ENCODE measurements around the gene RIPOR3.

Gene RIPOR3

DNA sequence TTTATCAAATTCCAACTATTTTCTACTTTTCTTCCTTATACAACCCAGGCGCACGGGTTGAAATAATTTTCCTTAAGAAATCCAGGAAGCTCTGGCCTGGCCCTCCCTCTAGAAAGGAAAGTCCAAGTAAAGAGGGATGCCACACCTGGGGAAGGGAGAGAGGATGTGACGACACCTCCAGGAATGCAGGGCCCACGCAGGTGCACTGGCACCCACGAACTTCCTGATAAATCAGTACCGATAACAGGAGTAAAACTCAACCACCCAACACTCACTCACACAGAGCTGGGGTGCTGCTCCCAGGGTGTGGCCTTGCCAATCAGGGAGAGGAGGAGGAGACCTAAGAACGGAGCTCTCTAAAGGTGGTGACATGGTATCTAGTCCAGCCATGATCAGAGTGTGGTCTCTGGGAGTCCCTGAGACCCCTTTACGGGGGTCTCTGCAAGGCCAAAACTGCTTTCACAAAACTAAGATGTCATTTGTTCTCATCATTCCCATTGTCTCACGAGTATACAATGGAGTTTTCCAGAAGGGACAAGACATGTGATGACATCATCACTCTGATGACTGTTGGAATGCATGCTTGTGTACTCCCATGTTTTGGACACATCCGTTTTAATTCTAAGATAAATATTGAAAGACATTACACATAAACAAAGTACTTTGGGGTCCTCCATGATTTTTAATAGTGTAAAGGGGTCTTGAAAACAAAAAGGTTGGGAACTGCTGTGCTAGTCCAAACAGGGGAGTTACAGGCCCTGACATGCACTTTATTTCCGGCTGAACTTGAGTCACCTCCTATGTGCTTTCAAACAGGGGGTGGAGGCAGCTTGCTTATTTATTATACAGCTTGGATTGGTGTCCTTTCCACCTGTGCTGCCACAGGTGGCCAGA is 37.9 kb upstream of the RIPOR3 start:
- Histone ChIP-seq H3K27me3 (ENCODE audit: control insufficient read depth in 1 of 2, insufficient read depth in 2 of 2, low read length in 2 of 2) (no peaks in the 10 kb centered on the region), H3K9me3 (ENCODE audit: low read length) (no peaks in the 10 kb centered on the region), H3K27ac (ENCODE audit: low read depth, low read length) (no peak overlapping the region), H3K9ac (ENCODE audit: low read length) (no peak overlapping the region), H3K4me3 (ENCODE audit: low read depth in 1 of 2, low read length in 2 of 2) (no peak overlapping the region), H3K4me1 (ENCODE audit: insufficient read depth, low read length) (peaks cover 13% of the 10 kb centered on the region), H3K36me3 (ENCODE audit: insufficient read depth, low read length) (no peaks in the 10 kb centered on the region)

DNA sequence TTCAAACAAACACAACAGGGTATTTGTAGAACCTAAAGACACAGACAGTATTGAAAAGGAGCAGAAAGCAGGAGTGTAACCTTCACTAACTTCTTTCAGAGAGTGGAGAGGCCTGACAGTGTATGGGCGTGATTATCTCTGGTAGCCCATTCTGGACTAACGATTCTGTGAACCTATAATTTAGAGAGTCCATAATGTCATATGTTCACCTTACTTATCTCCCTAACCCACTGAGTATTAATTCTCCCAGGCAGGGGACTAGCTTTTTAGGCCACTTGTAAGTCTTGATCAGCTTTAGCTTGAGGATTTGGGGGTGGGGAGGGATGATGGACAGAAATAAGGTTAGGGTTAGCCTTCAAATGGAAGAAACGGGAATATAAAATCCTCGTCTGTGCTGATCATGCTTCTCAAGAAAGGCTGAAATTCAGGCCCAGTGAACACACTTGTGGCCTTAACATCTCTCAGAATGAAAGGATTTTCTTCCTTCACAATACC is 37.2 kb upstream of the RIPOR3 start:
- peaks cover 13% of the 10 kb centered on the region for H3K4me1 ChIP-seq (ENCODE audit: insufficient read depth, low read length)
- no peaks in the 10 kb centered on the region for H3K9me3 ChIP-seq (ENCODE audit: low read length)
- no peak overlapping the region for H3K27ac ChIP-seq (ENCODE audit: low read depth, low read length)
- H3K27me3 ChIP-seq (ENCODE audit: control insufficient read depth in 1 of 2, insufficient read depth in 2 of 2, low read length in 2 of 2): no peaks in the 10 kb centered on the region
- no peaks in the 10 kb centered on the region for H3K36me3 ChIP-seq (ENCODE audit: insufficient read depth, low read length)
- H3K9ac ChIP-seq (ENCODE audit: low read length): no peak overlapping the region
- H3K4me3 ChIP-seq (ENCODE audit: low read depth in 1 of 2, low read length in 2 of 2): no peak overlapping the region

- Histone ChIP-seq H3K4me1 (ENCODE audit: insufficient read depth, low read length) (peaks cover 13% of the 10 kb centered on the region), H3K9me3 (ENCODE audit: low read length) (no peaks in the 10 kb centered on the region), H3K27ac (ENCODE audit: low read depth, low read length) (no peak overlapping the region), H3K36me3 (ENCODE audit: insufficient read depth, low read length) (no peaks in the 10 kb centered on the region), H3K4me3 (ENCODE audit: low read depth in 1 of 2, low read length in 2 of 2) (no peak overlapping the region), H3K27me3 (ENCODE audit: control insufficient read depth in 1 of 2, insufficient read depth in 2 of 2, low read length in 2 of 2) (no peaks in the 10 kb centered on the region), H3K9ac (ENCODE audit: low read length) (no peak overlapping the region)
These were observed 36.6 kb upstream of the RIPOR3 start for GRCh38 chr20:50727792-50728485.

DNA sequence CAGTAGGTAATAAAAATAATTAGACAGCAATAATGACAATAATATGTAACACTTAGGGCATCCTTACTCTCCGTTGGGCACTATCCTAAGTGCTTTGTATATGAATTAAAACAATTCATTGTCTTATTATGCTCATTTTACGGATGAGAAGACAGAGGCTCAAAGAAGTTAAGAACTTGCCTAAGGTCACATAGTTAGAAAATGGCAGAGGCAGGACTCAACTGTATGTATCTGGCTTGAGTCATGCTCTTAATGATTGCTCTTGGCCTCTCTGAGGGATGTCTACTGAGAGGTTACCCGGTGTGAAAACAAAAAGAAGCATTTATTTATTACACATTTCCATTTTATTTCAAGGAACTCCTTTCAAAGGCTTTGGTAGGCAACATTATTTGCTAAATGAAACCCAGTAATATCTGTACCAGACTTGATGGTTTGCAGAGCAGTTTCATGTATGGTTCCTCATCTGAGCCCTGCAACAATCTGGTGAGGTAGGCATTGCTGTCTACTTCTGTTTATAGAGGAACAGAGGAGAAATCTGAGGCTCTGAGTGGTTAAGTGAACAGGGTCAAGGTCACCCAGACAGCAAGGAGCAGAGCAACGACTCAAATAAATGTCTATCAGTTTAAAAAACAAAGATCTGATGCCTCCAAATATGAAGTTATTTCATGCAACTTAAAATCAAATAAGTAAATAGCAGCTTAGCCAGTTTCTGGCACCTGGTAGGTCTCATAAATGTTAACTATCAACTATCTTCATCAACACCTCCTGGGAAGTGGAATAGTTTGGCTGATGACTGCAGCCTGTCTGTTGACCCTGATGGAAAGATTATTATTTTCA is 35.8 kb upstream of the RIPOR3 start:
- Histone ChIP-seq H3K27me3 (ENCODE audit: control insufficient read depth in 1 of 2, insufficient read depth in 2 of 2, low read length in 2 of 2) (no peaks in the 10 kb centered on the region), H3K9me3 (ENCODE audit: low read length) (no peaks in the 10 kb centered on the region), H3K4me3 (ENCODE audit: low read depth in 1 of 2, low read length in 2 of 2) (no peak overlapping the region), H3K4me1 (ENCODE audit: insufficient read depth, low read length) (peaks cover 11% of the 10 kb centered on the region), H3K27ac (ENCODE audit: low read depth, low read length) (no peak overlapping the region), H3K36me3 (ENCODE audit: insufficient read depth, low read length) (no peaks in the 10 kb centered on the region), H3K9ac (ENCODE audit: low read length) (no peak overlapping the region)

DNA sequence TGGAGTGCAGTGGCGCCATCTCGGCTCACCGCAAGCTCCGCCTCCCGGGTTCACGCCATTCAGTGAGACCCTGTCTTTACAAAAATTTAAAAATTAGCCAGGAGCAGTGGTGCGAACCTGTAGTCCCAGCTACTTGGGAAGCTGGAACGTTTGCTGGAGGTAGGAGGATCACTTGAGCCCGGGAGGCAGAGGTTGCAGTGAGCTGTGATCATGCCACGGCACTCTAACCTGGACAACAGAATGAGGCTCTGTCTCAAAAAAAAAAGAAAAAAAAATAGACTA is 34.3 kb upstream of the RIPOR3 start:
- Histone ChIP-seq H3K9me3 (ENCODE audit: low read length) (no peaks in the 10 kb centered on the region), H3K9ac (ENCODE audit: low read length) (no peak overlapping the region), H3K36me3 (ENCODE audit: insufficient read depth, low read length) (no peaks in the 10 kb centered on the region), H3K27me3 (ENCODE audit: control insufficient read depth in 1 of 2, insufficient read depth in 2 of 2, low read length in 2 of 2) (no peaks in the 10 kb centered on the region), H3K4me3 (ENCODE audit: low read depth in 1 of 2, low read length in 2 of 2) (no peak overlapping the region), H3K27ac (ENCODE audit: low read depth, low read length) (no peak overlapping the region), H3K4me1 (ENCODE audit: insufficient read depth, low read length) (peaks cover 6% of the 10 kb centered on the region)

- Histone ChIP-seq H3K4me3 (ENCODE audit: low read depth in 1 of 2, low read length in 2 of 2) (no peak overlapping the region), H3K36me3 (ENCODE audit: insufficient read depth, low read length) (no peaks in the 10 kb centered on the region), H3K27me3 (ENCODE audit: control insufficient read depth in 1 of 2, insufficient read depth in 2 of 2, low read length in 2 of 2) (no peaks in the 10 kb centered on the region), H3K9me3 (ENCODE audit: low read length) (no peaks in the 10 kb centered on the region), H3K9ac (ENCODE audit: low read length) (no peak overlapping the region), H3K4me1 (ENCODE audit: insufficient read depth, low read length) (peaks cover 6% of the 10 kb centered on the region), H3K27ac (ENCODE audit: low read depth, low read length) (peak overlapping the region; percentile 27)
These were observed 33.7 kb upstream of the RIPOR3 start for GRCh38 chr20:50724851-50725723.

DNA sequence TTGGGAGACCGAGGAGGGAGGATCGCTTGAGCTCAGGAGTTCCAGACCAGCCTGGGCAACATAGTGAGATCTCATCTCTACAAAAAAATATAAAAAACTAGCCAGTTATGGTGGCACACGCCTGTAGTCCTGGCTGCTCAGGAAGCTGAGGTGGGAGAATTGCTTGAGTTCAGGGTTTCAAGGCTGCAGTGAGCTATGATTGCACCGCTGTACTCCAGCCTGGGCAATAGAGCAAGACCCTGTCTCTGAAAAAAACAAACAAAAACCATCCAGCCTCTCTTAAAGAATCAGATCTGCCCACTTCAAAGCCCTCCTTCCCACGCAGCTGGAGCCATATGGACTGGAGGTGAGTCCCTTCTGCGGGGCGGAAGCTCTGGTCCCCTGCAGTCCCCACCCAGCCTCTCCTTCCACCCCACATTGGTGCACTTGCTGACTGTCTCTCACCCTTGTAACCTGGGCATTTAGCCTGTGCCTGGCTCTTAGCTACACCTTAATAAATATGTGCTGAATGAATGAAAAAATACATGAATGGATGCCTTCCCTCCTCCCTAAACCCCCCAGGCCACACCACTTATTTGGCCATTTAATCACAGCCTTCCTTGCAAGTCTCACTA is 32.9 kb upstream of the RIPOR3 start:
- H3K4me3 ChIP-seq (ENCODE audit: low read depth in 1 of 2, low read length in 2 of 2): no peak overlapping the region
- peaks cover 6% of the 10 kb centered on the region for H3K4me1 ChIP-seq (ENCODE audit: insufficient read depth, low read length)
- no peaks in the 10 kb centered on the region for H3K36me3 ChIP-seq (ENCODE audit: insufficient read depth, low read length)
- no peaks in the 10 kb centered on the region for H3K9me3 ChIP-seq (ENCODE audit: low read length)
- H3K27ac ChIP-seq (ENCODE audit: low read depth, low read length): peak overlapping the region; percentile 27
- no peak overlapping the region for H3K9ac ChIP-seq (ENCODE audit: low read length)
- no peaks in the 10 kb centered on the region for H3K27me3 ChIP-seq (ENCODE audit: control insufficient read depth in 1 of 2, insufficient read depth in 2 of 2, low read length in 2 of 2)

- Histone ChIP-seq H3K36me3 (ENCODE audit: insufficient read depth, low read length) (no peaks in the 10 kb centered on the region), H3K4me1 (ENCODE audit: insufficient read depth, low read length) (peaks cover 6% of the 10 kb centered on the region), H3K27me3 (ENCODE audit: control insufficient read depth in 1 of 2, insufficient read depth in 2 of 2, low read length in 2 of 2) (no peaks in the 10 kb centered on the region), H3K9ac (ENCODE audit: low read length) (no peak overlapping the region), H3K9me3 (ENCODE audit: low read length) (no peaks in the 10 kb centered on the region), H3K27ac (ENCODE audit: low read depth, low read length) (no peak overlapping the region), H3K4me3 (ENCODE audit: low read depth in 1 of 2, low read length in 2 of 2) (no peak overlapping the region)
These were observed 32.3 kb upstream of the RIPOR3 start for GRCh38 chr20:50723672-50724071.

DNA sequence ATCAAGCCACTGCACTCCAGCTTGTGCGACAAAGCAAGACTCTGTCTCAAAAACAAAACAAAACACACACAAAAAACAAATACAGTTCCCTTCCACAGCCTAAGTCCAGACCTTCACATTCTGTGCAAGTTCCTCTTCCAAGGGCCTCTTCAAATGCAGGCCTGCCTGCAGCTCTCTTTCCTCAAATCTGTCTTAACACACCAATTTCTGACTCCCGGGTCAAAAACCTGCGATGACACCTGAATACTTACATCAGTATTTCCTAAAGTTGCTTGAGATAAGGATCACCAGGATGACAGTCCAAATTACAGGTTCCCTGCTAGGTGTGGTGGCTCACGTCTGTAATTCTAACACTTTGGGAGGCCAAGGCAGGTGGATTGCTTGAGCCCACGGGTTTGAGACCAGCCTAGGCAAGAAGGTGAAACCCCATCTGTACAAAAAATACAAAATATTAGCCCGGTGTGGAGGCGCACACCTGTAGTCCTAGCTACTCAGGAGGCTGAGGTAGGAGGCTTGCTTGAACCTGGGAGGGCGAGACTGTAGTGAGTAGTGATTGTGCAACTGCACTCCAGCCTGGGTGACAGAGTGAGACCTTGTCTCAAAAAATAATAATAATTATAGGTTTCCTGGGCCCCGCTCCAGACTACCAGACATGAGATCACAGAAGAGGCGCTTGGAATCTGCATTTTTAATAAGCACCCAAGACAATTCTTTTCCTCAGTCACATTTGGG is 31.2 kb upstream of the RIPOR3 start:
- no peak overlapping the region for H3K9ac ChIP-seq (ENCODE audit: low read length)
- H3K36me3 ChIP-seq (ENCODE audit: insufficient read depth, low read length): no peaks in the 10 kb centered on the region
- no peak overlapping the region for H3K27ac ChIP-seq (ENCODE audit: low read depth, low read length)
- H3K27me3 ChIP-seq (ENCODE audit: control insufficient read depth in 1 of 2, insufficient read depth in 2 of 2, low read length in 2 of 2): no peaks in the 10 kb centered on the region
- H3K4me3 ChIP-seq (ENCODE audit: low read depth in 1 of 2, low read length in 2 of 2): no peak overlapping the region
- H3K9me3 ChIP-seq (ENCODE audit: low read length): no peaks in the 10 kb centered on the region
- H3K4me1 ChIP-seq (ENCODE audit: insufficient read depth, low read length): peaks cover 6% of the 10 kb centered on the region

GRCh38 chr20:50721881-50722281 is 30.5 kb upstream of the RIPOR3 start:
- Histone ChIP-seq H3K27ac (ENCODE audit: low read depth, low read length) (no peak overlapping the region), H3K27me3 (ENCODE audit: control insufficient read depth in 1 of 2, insufficient read depth in 2 of 2, low read length in 2 of 2) (no peaks in the 10 kb centered on the region), H3K4me1 (ENCODE audit: insufficient read depth, low read length) (peaks cover 6% of the 10 kb centered on the region), H3K4me3 (ENCODE audit: low read depth in 1 of 2, low read length in 2 of 2) (no peak overlapping the region), H3K9me3 (ENCODE audit: low read length) (no peaks in the 10 kb centered on the region), H3K36me3 (ENCODE audit: insufficient read depth, low read length) (no peaks in the 10 kb centered on the region), H3K9ac (ENCODE audit: low read length) (no peak overlapping the region)
